GM12874 (cell line): ENCODE results near the gene ACSS2.

Experiments used
- CTCF ChIP-seq: IDR thresholded peaks from 2 replicates; pipeline ENCODE4 v1.5.1; 2011; ENCODE audit warnings: low read depth, mild to moderate bottlenecking, control low read depth, low read length, moderate library complexity; ENCODE audit not compliant: insufficient read depth

Gene ACSS2

GRCh38 chr20:34875642-34876405 lies 588 bp upstream of the ACSS2 start:
- TF ChIP-seq CTCF: no peak

- TF ChIP-seq CTCF: no peak
Measured at GRCh38 chr20:34880215-34880850, 3.9 kb downstream of the ACSS2 start.

- no peak for TF ChIP-seq CTCF
Measured at GRCh38 chr20:34881689-34882088, 5.3 kb downstream of the ACSS2 start.

GRCh38 chr20:34883087-34883688 lies 6.8 kb downstream of the ACSS2 start:
- TF ChIP-seq CTCF: no peak

- no peak for TF ChIP-seq CTCF
Measured at GRCh38 chr20:34883809-34884208, 7.4 kb downstream of the ACSS2 start.

GRCh38 chr20:34884260-34884659 lies 7.8 kb downstream of the ACSS2 start:
- TF ChIP-seq CTCF: no peak

GRCh38 chr20:34886122-34886521 lies 9.7 kb downstream of the ACSS2 start:
- no peak for TF ChIP-seq CTCF
